Sigmoid colon (tissue), 4 donors: Measurements from ENCODE around the gene CCSER1.

Experiments
- CTCF ChIP-seq, 4 experiments: fragments of 450-650 bp in 3 of 4; fragments of 200-600 bp in 1 of 4; IDR thresholded peaks; one replicate each; pipeline ENCODE4 v1.5.1; 2016 to 2019; ENCODE audit warnings: antibody characterized with exemption in 4 of 4, mild to moderate bottlenecking in 3 of 4, moderate library complexity in 2 of 4
- EP300 ChIP-seq, 4 donors: sonication (generic); formaldehyde crosslinking; IDR thresholded peaks; one replicate each; pipeline ENCODE4 v1.6.1; 2017; ENCODE audit warnings: antibody characterized with exemption in 4 of 4
- POLR2A ChIP-seq, 2 donors: fragments of 450-650 bp; IDR thresholded peaks; one replicate each; pipeline ENCODE4 v1.6.1; 2016; ENCODE audit warnings: antibody characterized with exemption in 2 of 2, mild to moderate bottlenecking in 2 of 2, moderate library complexity in 2 of 2
- POLR2AphosphoS5 ChIP-seq, 4 donors: sonication (generic); formaldehyde crosslinking; IDR thresholded peaks; one replicate each; pipeline ENCODE4 v1.6.1; 2017; ENCODE audit warnings: antibody characterized with exemption in 4 of 4

- TF ChIP-seq POLR2AphosphoS5 (IDR thresholded peaks at IDR 0.05), result no peak
- no peak for TF ChIP-seq CTCF (IDR thresholded peaks at IDR 0.05)
- no peak for TF ChIP-seq POLR2A (IDR thresholded peaks at IDR 0.05)
- TF ChIP-seq EP300 (IDR thresholded peaks at IDR 0.05), result no peak
These were observed 1152.7 kb downstream of the CCSER1 start for GRCh38 chr4:91279899-91280298.
